GM19328 (cell line): Measurements from ENCODE around the gene EIF2B4.
"Not testable (repeated sequence)": the region's sequence is repeated elsewhere in the genome, so short reads cannot be mapped to it uniquely, and the experiment has no call there.

ENCODE experiments used
- ATAC-seq: cut with Tn5 transposase; IDR thresholded peaks from one replicate; pipeline ENCODE4 v1.9.1; 2021; ENCODE audit warnings: mild to moderate bottlenecking, moderate library complexity; ENCODE audit not compliant: unreplicated experiment

Gene EIF2B4

DNA sequence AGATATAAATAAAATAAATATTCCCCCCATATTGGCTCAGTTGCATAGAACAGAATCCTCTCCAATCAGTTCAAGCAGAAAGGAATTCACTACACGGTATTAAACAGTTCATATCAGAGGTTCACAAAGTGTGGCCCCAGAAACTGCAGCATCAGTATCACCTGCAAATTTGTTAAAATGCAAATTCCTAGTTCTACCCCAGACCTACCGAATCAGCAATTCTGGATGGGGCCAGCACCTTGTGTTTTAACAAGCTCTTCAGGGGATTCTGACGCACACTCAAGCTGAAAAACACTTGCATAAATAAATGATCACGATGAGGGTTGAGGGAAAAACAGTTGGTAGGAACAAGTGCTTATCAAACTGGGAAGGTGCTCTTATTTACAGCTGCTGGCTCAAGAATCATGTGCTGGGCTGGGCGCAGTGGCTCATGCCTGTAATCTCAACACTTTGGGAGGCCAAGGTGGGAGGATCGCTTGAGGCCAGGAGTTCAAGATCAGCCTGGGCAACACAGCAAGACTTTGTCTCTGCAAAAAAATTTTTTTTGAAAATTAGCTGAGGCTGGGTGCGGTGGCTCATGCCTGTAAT lies 19.9 kb downstream of the EIF2B4 start:
- no peak for ATAC-seq

DNA sequence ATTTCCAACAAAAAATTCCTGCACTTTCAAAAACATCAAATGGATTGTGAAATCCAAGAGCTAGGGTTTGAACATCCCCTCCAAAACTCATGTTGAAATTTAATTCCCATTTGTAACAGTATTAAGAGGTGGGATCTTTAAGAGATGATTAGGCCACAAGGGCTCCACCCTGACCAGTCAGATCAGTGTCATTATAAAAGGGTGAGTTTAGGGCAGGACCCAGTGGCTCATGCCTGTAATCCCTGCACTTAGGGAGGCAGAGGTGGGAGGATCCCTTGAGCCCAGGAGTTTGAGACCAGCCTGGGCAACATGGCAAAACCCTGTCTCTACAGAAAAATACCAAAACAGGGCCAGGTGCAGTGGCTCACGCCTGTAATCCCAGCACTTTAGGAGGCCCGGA lies 22.5 kb downstream of the EIF2B4 start:
- ATAC-seq, result no peak

GRCh38 chr2:27336173-27336572 lies 34.0 kb downstream of the EIF2B4 start:
- no peak for ATAC-seq

DNA sequence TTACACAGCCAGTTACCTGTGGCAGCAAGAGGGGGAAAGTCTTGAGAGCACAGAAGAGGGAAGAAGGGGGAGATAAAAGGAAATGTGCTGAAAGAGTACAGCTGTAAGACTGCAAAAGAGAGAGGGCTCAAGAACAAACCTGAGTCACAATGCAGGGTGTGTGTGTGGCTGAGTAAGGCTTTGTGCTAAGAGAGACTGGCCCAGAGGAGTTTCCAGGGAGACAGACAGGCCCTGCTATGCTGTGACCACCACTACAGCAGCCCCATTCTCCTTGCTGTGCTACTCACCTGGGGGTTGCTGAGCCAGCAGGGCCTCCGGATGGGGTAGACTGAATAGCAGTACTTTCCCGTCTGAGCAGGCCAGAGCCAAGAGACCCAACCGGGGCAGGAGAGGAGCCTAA lies 34.8 kb downstream of the EIF2B4 start:
- ATAC-seq, result no peak

GRCh38 chr2:27324720-27325119 lies 45.4 kb downstream of the EIF2B4 start:
- no peak for ATAC-seq

GRCh38 chr2:27323596-27324285 lies 46.4 kb downstream of the EIF2B4 start:
- ATAC-seq, result no peak

GRCh38 chr2:27322766-27323595 lies 47.2 kb downstream of the EIF2B4 start, which contains the start of gene MPV17:
Gene MPV17 (minus strand): TSS chr2:27323097. CDS start chr2:27322517, 580 bp downstream.
- peak; percentile 79 for ATAC-seq

GRCh38 chr2:27322301-27322765 lies 47.8 kb downstream of the EIF2B4 start:
- no peak for ATAC-seq

DNA sequence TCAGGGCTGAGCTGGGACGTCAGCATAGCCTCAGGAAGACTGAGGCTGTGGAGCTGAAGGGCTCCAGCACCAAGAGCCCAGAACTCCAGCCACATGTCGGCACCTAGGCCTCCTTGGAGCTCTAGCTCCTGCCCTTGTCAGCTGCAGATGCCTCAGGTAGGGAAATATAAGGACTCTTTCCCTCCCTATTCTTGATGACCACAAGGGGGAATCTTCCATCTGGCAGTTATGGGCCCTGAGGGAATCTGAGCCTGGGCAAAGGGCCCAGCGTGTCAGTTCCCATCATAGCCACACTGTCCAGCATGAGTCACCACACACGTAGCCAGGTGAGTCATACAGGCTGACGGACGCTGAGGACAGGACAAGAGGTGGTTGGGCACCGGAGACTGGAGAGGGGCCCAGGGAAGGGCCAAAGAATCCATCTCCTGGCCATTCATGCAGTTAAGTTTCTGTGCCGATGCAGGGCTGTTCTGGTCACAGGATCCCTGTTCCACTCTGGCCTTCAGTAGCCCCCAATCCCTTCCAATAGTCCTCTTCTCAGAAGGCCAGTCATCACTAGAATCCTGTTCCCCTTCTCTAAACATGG lies 49.1 kb downstream of the EIF2B4 start:
- no peak for ATAC-seq

DNA sequence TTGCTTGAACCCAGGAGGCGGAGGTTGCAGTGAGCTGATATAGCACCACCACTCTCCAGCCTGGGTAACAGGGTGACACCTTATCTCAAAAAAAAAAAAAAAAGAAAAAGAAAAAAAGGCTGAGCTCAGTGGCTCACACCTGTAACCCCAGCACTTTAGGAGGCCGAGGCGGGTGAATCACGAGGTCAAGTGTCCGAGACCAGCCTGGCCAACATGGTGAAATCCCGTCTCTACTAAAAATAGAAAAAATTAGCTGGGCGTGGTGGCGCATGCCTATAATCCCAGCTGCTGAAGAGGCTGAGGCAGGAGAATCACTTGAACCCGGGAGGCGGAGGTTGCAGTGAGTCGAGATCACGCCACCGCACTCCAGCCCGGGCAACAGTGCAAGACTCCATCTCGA lies 50.3 kb downstream of the EIF2B4 start:
- not testable (repeated sequence) for ATAC-seq

GRCh38 chr2:27316655-27317412 lies 53.3 kb downstream of the EIF2B4 start:
- ATAC-seq, result no peak

- ATAC-seq, result no peak
Observed at GRCh38 chr2:27315122-27315521, 55.0 kb downstream of the EIF2B4 start.

DNA sequence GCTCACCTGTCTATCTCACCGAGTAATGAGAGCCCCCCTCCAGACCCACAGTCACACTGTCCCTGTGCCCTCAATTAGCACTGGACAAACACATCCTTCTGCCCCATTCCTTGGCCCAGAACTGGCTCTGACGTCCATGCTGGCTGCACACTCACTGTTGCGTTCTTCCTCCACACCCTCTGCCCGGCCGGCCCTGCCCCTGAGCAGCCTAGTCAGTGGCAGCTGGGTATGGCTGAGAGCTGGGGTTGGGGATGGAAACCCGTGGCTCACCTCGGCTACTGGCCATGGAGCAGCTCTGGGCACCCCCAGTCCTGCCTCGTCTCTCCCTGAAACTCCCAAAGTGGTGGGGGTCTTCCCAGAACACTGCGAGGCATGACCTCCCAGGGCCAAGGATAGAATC lies 55.4 kb downstream of the EIF2B4 start:
- no peak for ATAC-seq
